HG02973 (cell line): ENCODE results near the gene SLC46A2.
A peak's percentile ranks its signal among the peaks of the same experiment; 100 is the strongest.

Experiments
- ATAC-seq: cut with Tn5 transposase; IDR thresholded peaks from one replicate; pipeline ENCODE4 v1.9.1; 2021; ENCODE audit warnings: moderate library complexity; ENCODE audit not compliant: unreplicated experiment

The SLC46A2 gene

GRCh38 chr9:112861155-112861554 lies 29.5 kb downstream of the SLC46A2 start:
- no peak for ATAC-seq

- ATAC-seq, result no peak
Measured at GRCh38 chr9:112860451-112860850, 30.2 kb downstream of the SLC46A2 start.

- peak; percentile 74 for ATAC-seq
Measured at GRCh38 chr9:112858625-112859147, 32.0 kb downstream of the SLC46A2 start.

GRCh38 chr9:112858005-112858404 lies 32.7 kb downstream of the SLC46A2 start:
- no peak for ATAC-seq

- no peak for ATAC-seq
Measured at GRCh38 chr9:112856843-112857242, 33.8 kb downstream of the SLC46A2 start.

GRCh38 chr9:112856200-112856599 lies 34.5 kb downstream of the SLC46A2 start:
- ATAC-seq, result no peak

GRCh38 chr9:112854657-112855056 lies 36.0 kb downstream of the SLC46A2 start:
- ATAC-seq, result no peak

- ATAC-seq, result no peak
Measured at GRCh38 chr9:112853882-112854585, 36.6 kb downstream of the SLC46A2 start.

- no peak for ATAC-seq
Measured at GRCh38 chr9:112852741-112853504, 37.8 kb downstream of the SLC46A2 start.

- no peak for ATAC-seq
Measured at GRCh38 chr9:112850840-112851239, 39.8 kb downstream of the SLC46A2 start.

GRCh38 chr9:112849363-112849922 lies 41.2 kb downstream of the SLC46A2 start:
- no peak for ATAC-seq

GRCh38 chr9:112848316-112849151 lies 42.1 kb downstream of the SLC46A2 start:
- no peak for ATAC-seq

- no peak for ATAC-seq
Measured at GRCh38 chr9:112846528-112847488, 43.9 kb downstream of the SLC46A2 start.

- ATAC-seq, result peak; percentile 85
Measured at GRCh38 chr9:112844771-112845542, 45.7 kb downstream of the SLC46A2 start.

GRCh38 chr9:112842555-112842954 lies 48.1 kb downstream of the SLC46A2 start:
- no peak for ATAC-seq

- no peak for ATAC-seq
Measured at GRCh38 chr9:112841261-112841660, 49.4 kb downstream of the SLC46A2 start.

- ATAC-seq, result no peak
Measured at GRCh38 chr9:112839331-112839730, 51.3 kb downstream of the SLC46A2 start.

- no peak for ATAC-seq
Measured at GRCh38 chr9:112838342-112838741, 52.3 kb downstream of the SLC46A2 start.

GRCh38 chr9:112836394-112836793 lies 54.3 kb downstream of the SLC46A2 start:
- ATAC-seq, result no peak
